Small intestine (tissue), 7 donors: ENCODE data around the gene OGA. TPM values are rescaled to one million over a fixed set of nuclear protein-coding genes. Genes with fewer than 3 reads are reported as not detected.

Experiments used
- DNase-seq, 2 donors: peaks; one replicate each; pipeline versions ENCODE4 v3.0.0 to v3.0.0-alpha.2; 2013
- FAIRE-seq: peaks from 2 replicates; lab custom pipeline; 2012; peaks lifted over from hg19 to GRCh38; lab: Jason Lieb, UNC
- H3K27ac ChIP-seq, 3 donors: one replicate each; pipeline ENCODE4 v1.5.1; 2013; ENCODE audit warnings: low read length in 2 of 3, mild to moderate bottlenecking in 2 of 3, control low read depth in 1 of 3, inconsistent platforms in 1 of 3, low read depth in 1 of 3, moderate library complexity in 1 of 3
- H3K27me3 ChIP-seq, 3 donors: one replicate each; pipeline ENCODE4 v1.6.1; 2013; ENCODE audit warnings: low read length in 3 of 3, inconsistent platforms in 1 of 3; ENCODE audit not compliant: control insufficient read depth in 3 of 3, insufficient read depth in 3 of 3
- H3K36me3 ChIP-seq, 3 donors: one replicate each; pipeline ENCODE4 v1.6.1; 2013; ENCODE audit warnings: low read length in 3 of 3, inconsistent platforms in 1 of 3, low read depth in 1 of 3, mild to moderate bottlenecking in 1 of 3, moderate library complexity in 1 of 3; ENCODE audit not compliant: control insufficient read depth in 3 of 3, insufficient read depth in 2 of 3
- H3K4me1 ChIP-seq, 3 donors: one replicate each; pipeline ENCODE4 v1.6.1; 2013; ENCODE audit warnings: low read length in 2 of 3, inconsistent platforms in 1 of 3, low read depth in 1 of 3, mild to moderate bottlenecking in 1 of 3, moderate library complexity in 1 of 3; ENCODE audit not compliant: control insufficient read depth in 3 of 3, insufficient read depth in 2 of 3
- H3K4me3 ChIP-seq, 3 donors: one replicate each; pipeline ENCODE4 v1.5.1; 2013; ENCODE audit warnings: low read length in 3 of 3, control low read depth in 1 of 3, inconsistent platforms in 1 of 3, low read depth in 1 of 3, mild to moderate bottlenecking in 1 of 3, moderate library complexity in 1 of 3
- H3K9me3 ChIP-seq, 2 donors: one replicate each; pipeline ENCODE4 v1.6.1; 2013; ENCODE audit warnings: low read depth in 1 of 2, low read length in 1 of 2; ENCODE audit not compliant: control insufficient read depth in 2 of 2, insufficient read depth in 1 of 2
- WGBS, 3 donors: extraction: QIAGEN DNeasy Blood & Tissue Kit; methylation state at CpG; one replicate each; pipeline ENCODE4 v1.1.7; 2013; 5-methylcytosine and 5-hydroxymethylcytosine counted together
- polyA plus RNA-seq, 4 donors: library from polyadenylated mRNA; stranded (reverse) in 3 of 4; unstranded in 1 of 4; fragments of 200-250 nt in 3 of 4; fragments of 120-200 nt in 1 of 4; gene quantifications; one replicate each; pipeline versions ENCODE4 v1.2.1 to v1.2.3, GENCODE V29; 2013
- donor health status: healthy with polysubstance abuse.
- donor health status: control.
- donor health status: control.
- donor health status: Bipolar disorder and iron deficiency.
- donor health status: healthy.

The OGA gene
- polyA plus RNA-seq, 4 donors = 26.5 to 116 (median 31.3) TPM

DNA sequence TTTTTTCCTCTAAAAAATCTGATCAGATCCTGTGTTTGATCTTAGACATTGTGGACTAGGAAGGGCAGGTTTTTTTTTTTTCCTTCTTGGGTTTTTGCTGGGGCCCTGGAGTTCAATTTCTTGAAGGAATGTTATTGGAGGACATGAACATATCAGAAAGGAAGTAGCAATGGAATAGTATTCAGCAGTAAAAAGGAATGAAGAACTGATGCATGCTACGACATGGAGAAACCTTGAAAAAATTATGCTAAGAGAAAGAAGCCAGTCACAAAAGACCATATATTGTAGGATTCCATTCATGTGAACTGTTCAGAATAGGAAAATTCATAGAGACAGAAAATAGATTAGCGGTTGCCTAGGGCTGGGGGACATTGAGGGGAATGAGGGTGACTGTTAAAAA lies 76.3 kb downstream of the OGA start:
- H3K36me3 ChIP-seq = no peaks in the 10 kb centered on the region
- WGBS, 3 donors = 45 to 50% (median 46%) methylated on average over 2 of the region's 2 CpGs
- no peak overlapping the region for H3K4me3 ChIP-seq
- DNase-seq (no peak), FAIRE-seq (no peak)
- peaks cover 0 to 6% (median 0%) of the 10 kb centered on the region in 3 donors for H3K4me1 ChIP-seq
- no peaks in the 10 kb centered on the region for H3K9me3 ChIP-seq
- peaks cover 0 to 7% (median 6%) of the 10 kb centered on the region in 3 donors for H3K27me3 ChIP-seq
- H3K27ac ChIP-seq = no peak overlapping the region

DNA sequence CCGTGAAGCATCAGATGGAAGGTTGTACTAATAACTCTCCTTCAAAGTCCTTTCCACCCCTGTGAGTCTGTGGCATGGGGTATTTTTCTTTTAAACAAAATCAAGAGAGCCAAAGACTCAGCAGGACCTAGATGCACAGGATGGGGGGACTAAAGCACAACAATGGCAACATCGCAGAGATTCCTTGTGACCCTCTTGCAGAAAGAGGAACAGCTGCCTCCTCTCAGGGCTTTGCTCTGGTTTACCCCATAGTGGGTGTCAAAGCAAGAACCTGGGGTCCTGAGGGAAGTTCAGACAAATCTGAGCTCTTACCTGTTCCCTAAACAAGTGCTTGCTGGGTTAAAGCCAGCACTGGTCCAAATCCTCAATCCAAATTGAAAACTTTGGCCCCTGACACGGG lies 81.6 kb downstream of the OGA start:
- Histone ChIP-seq H3K9me3 (no peaks in the 10 kb centered on the region), H3K27me3 (peaks cover 0 to 12% (median 11%) of the 10 kb centered on the region in 3 donors), H3K4me1 (no peaks in the 10 kb centered on the region), H3K4me3 (no peak overlapping the region), H3K27ac (no peak overlapping the region), H3K36me3 (no peaks in the 10 kb centered on the region)
- FAIRE-seq (no peak), DNase-seq (no peak)
- WGBS, 3 donors = 58 to 76% (median 71%) methylated on average over 3 of the region's 3 CpGs

Other genes starting within 250 kb of the OGA start
- gene POLL, start 230.2 kb downstream of the OGA start, polyA plus RNA-seq = 10 to 100 TPM; 24.8 to 31.3 (median 30.0) TPM
- 10 to 100 TPM in 2 of 4 donors, 1 to 10 TPM in 2; 4.2 to 18.3 (median 12.2) TPM for gene DPCD, start 230.1 kb downstream of the OGA start, polyA plus RNA-seq
- 10 to 100 TPM; 27.1 to 49.1 (median 35.4) TPM for gene FBXW4, start 123.3 kb downstream of the OGA start, polyA plus RNA-seq
- under 1 TPM in 1 of 4 donors, not detected in 3; 0.12 TPM for gene FGF8, start 42.3 kb downstream of the OGA start, polyA plus RNA-seq
- gene NPM3, start 35.0 kb downstream of the OGA start, polyA plus RNA-seq = 10 to 100 TPM in 3 of 4 donors, 1 to 10 TPM in 1; 2.5 to 49.8 (median 27.7) TPM
- gene KCNIP2, start 25.4 kb upstream of the OGA start, polyA plus RNA-seq = 10 to 100 TPM in 1 of 4 donors, 1 to 10 TPM in 3; 2.5 to 14.9 (median 3.4) TPM
- gene ARMH3, start 237.7 kb upstream of the OGA start, polyA plus RNA-seq = 10 to 100 TPM; 14.1 to 21.7 (median 18.1) TPM
- 10 to 100 TPM; 13.0 to 19.5 (median 13.5) TPM for gene HPS6, start 246.9 kb upstream of the OGA start, polyA plus RNA-seq